Upper lobe of right lung (tissue), 1 donor: ENCODE measurements around the gene UNC5B. TPM values are rescaled to one million over a fixed set of nuclear protein-coding genes. Genes with fewer than 3 reads are reported as not detected.
"Not testable (repeated sequence)": the region's sequence is repeated elsewhere in the genome, so short reads cannot be mapped to it uniquely, and the experiment has no call there.

Experiments
- ATAC-seq: fragments of 200-7000 bp; cut with Tn5 transposase; one replicate; pipeline ENCODE4 v1.9.1; 2020; ENCODE audit warnings: mild to moderate bottlenecking, moderate library complexity
- DNase-seq: peaks from one replicate; pipeline ENCODE4 v3.0.0-alpha.2; 2020
- H3K27ac ChIP-seq: fragments of 200-600 bp; one replicate; pipeline ENCODE4 v1.8.0; 2022
- H3K27me3 ChIP-seq: fragments of 200-600 bp; one replicate; pipeline ENCODE4 v1.8.0; 2022; ENCODE audit warnings: mild to moderate bottlenecking
- H3K36me3 ChIP-seq: fragments of 200-600 bp; one replicate; pipeline ENCODE4 v1.8.0; 2022
- H3K4me1 ChIP-seq: fragments of 200-600 bp; one replicate; pipeline ENCODE4 v1.8.0; 2022
- H3K4me3 ChIP-seq: fragments of 200-600 bp; one replicate; pipeline ENCODE4 v1.8.0; 2022; ENCODE audit warnings: mild to moderate bottlenecking
- H3K9me3 ChIP-seq: fragments of 200-600 bp; one replicate; pipeline ENCODE4 v1.8.0; 2022
- intact Hi-C: fragments of 100-400 bp; cut with DNase I; formaldehyde crosslinking; loops from one replicate; pipeline ENCODE4 v1.11.0; 2022
- total RNA-seq: library from RNA; stranded (reverse); fragmentation: NEBNext Ultra II Directional; extraction: Animal tissue kit (Norgen Biotek cat#: 25700); gene quantifications from one replicate; pipeline ENCODE4 v1.2.1, GENCODE V29; 2021
- TF ChIP-seq, protein P1 (sequence below): fragments of 200-600 bp; IDR thresholded peaks from one replicate; pipeline ENCODE4 v1.8.0; 2022; ENCODE audit warnings: antibody characterized with exemption
- donor health status: DM: no; HTN: yes; CAD: no; lungs with severe emphysema.

Gene UNC5B
- total RNA-seq, 1 donor from 2014 or later, result 16.0 TPM

DNA sequence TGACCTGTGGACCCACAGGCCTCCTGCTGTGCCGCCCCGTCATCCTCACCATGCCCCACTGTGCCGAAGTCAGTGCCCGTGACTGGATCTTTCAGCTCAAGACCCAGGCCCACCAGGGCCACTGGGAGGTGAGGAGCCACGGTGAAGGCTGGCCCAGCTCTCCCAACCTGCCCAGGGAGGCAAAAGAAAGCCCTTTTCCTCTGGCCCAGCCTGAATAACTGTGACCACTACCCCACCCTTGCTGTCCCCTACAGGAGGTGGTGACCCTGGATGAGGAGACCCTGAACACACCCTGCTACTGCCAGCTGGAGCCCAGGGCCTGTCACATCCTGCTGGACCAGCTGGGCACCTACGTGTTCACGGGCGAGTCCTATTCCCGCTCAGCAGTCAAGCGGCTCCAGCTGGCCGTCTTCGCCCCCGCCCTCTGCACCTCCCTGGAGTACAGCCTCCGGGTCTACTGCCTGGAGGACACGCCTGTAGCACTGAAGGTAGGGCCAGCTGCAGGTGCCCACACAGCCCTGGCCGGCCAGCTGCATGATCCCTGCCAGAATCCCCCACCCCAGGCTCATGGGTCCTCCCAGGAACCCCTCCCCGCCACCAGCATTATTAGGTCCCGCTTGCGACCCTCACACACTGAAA, 81.2 kb downstream of the UNC5B start:
- Histone ChIP-seq H3K27me3 (no peaks in the 10 kb centered on the region), H3K36me3 (peaks cover 10% of the 10 kb centered on the region), H3K4me1 (peaks cover 6% of the 10 kb centered on the region), H3K27ac (no peak overlapping the region), H3K4me3 (no peak overlapping the region), H3K9me3 (no peaks in the 10 kb centered on the region)
- TF ChIP-seq, protein P1, sequence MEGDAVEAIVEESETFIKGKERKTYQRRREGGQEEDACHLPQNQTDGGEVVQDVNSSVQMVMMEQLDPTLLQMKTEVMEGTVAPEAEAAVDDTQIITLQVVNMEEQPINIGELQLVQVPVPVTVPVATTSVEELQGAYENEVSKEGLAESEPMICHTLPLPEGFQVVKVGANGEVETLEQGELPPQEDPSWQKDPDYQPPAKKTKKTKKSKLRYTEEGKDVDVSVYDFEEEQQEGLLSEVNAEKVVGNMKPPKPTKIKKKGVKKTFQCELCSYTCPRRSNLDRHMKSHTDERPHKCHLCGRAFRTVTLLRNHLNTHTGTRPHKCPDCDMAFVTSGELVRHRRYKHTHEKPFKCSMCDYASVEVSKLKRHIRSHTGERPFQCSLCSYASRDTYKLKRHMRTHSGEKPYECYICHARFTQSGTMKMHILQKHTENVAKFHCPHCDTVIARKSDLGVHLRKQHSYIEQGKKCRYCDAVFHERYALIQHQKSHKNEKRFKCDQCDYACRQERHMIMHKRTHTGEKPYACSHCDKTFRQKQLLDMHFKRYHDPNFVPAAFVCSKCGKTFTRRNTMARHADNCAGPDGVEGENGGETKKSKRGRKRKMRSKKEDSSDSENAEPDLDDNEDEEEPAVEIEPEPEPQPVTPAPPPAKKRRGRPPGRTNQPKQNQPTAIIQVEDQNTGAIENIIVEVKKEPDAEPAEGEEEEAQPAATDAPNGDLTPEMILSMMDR, result no peak
- ATAC-seq (peak; percentile 67), DNase-seq (peak; percentile 78)
- intact Hi-C loops, result no loop called here

DNA sequence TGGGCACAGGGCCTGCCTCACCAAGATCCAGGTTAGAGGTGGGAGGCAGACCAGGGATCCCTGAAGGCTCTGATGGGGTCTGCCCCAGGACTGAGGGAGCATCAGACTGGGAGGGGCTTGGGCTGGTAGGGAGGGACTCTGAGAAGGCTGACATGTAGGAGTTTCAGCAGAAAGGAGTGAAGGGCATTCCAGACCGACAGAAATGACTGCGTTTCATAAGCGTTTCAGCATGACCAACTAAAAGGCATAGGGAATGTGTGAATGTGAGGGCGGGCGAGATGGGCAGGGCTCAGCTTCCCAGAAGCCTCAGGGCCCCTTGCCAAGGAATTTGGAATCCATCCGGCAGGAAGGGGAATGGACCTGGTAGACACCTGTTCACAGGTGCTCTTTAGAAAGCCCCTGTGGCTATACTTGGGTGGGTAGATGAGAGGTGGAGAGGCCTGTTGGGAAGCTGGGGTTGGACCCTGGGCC, 81.8 kb downstream of the UNC5B start:
- DNase-seq, result no peak
- Histone ChIP-seq H3K4me3 (no peak overlapping the region), H3K4me1 (peaks cover 6% of the 10 kb centered on the region), H3K27me3 (no peaks in the 10 kb centered on the region), H3K36me3 (peaks cover 10% of the 10 kb centered on the region), H3K9me3 (no peaks in the 10 kb centered on the region), H3K27ac (no peak overlapping the region)
- TF ChIP-seq, protein P1, result no peak
- intact Hi-C loops, result no loop called here
- ATAC-seq, result peak; percentile 40

DNA sequence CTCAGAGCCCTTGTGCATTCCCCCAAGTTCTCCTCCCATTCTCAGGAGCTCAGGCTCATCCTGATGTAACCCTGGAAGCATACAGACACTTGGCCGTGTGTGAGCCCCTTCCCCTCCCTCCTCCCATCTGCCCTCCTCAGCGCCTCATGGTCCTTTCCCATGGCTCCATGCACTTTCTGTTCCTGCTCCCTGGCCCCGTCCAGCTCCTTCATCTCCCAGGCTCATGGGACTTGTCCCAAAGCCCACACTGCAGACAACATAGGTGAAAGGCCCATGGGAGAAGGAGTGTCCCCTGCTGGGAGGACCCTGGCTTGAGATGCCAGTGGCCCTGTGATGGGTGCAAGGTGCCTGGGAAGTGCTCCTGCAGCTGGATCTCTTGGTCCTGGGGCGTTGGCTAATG, 82.5 kb downstream of the UNC5B start:
- H3K4me3 ChIP-seq, result no peak overlapping the region
- no peaks in the 10 kb centered on the region for H3K27me3 ChIP-seq
- intact Hi-C loops, result no loop called here
- H3K9me3 ChIP-seq, result no peaks in the 10 kb centered on the region
- TF ChIP-seq, protein P1, result no peak
- H3K36me3 ChIP-seq, result peaks cover 10% of the 10 kb centered on the region
- H3K27ac ChIP-seq, result no peak overlapping the region
- no peak for DNase-seq
- ATAC-seq, result no peak
- peaks cover 6% of the 10 kb centered on the region for H3K4me1 ChIP-seq

DNA sequence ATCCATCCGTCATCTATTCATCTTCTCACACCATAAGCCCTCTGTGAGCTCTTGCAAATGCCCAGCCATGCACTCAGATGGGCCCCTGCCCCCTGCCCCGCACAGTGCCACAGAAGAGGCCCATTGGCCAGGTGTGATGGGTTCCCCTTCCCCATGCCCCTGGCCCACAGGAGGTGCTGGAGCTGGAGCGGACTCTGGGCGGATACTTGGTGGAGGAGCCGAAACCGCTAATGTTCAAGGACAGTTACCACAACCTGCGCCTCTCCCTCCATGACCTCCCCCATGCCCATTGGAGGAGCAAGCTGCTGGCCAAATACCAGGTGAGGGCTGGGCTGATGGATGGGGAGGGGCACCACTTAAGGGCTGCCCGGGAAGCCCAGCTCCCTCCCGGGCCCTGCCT, 83.3 kb downstream of the UNC5B start:
- Histone ChIP-seq H3K27me3 (no peaks in the 10 kb centered on the region), H3K9me3 (no peaks in the 10 kb centered on the region), H3K4me1 (peaks cover 6% of the 10 kb centered on the region), H3K4me3 (no peak overlapping the region), H3K36me3 (peaks cover 10% of the 10 kb centered on the region), H3K27ac (no peak overlapping the region)
- ATAC-seq (no peak), DNase-seq (no peak)
- intact Hi-C loops, result no loop called here
- TF ChIP-seq, protein P1, result no peak

DNA sequence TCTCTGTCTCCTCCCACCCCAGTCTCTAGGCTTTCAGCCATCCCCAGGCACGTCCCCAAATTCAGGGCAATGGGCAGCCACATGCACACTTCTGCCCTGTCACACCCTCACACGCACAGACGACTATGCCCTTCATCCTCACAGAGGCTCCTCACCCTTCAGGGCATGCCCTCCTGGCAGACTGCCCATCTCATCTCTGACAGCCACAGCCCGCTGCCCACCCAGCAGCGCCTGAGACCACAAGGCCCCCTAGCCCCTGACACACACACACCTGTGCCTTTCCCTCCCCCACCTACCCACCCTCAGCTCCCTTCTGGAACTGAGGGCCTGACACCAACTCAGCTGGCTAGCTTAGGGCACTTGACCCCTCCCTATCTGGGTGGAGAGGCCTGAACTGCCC, 83.7 kb downstream of the UNC5B start:
- Histone ChIP-seq H3K4me3 (no peak overlapping the region), H3K36me3 (peaks cover 10% of the 10 kb centered on the region), H3K27me3 (no peaks in the 10 kb centered on the region), H3K4me1 (peaks cover 6% of the 10 kb centered on the region), H3K9me3 (no peaks in the 10 kb centered on the region), H3K27ac (no peak overlapping the region)
- DNase-seq (no peak), ATAC-seq (no peak)
- TF ChIP-seq, protein P1, result no peak
- intact Hi-C loops, result no loop called here

DNA sequence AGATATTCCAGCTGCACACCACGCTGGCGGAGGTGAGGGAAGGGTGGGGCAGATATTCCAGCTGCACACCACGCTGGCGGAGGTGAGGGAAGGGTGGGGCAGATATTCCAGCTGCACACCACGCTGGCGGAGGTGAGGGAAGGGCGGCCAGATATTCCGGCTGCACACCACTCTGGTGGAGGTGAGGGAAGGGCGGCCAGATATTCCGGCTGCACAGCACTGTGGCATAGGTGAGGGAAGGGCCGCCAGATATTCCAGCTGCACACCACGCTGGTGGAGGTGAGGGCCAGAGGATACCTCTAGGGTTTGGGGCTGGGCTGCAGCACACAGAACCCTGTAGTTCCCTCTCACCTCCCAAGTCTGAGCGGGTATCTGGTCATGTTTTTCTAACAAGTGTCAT, 84.4 kb downstream of the UNC5B start:
- intact Hi-C loops, H3K27ac ChIP-seq, H3K4me1 ChIP-seq, H3K27me3 ChIP-seq, DNase-seq, ATAC-seq, H3K4me3 ChIP-seq, H3K9me3 ChIP-seq: not testable (repeated sequence)
- H3K36me3 ChIP-seq, result peaks cover 10% of the 10 kb centered on the region
